ENCODE data around the gene ITGA3.
"Not testable (repeated sequence)": the region's sequence is repeated elsewhere in the genome, so short reads cannot be mapped to it uniquely, and the experiment has no call there.

The ITGA3 gene

GRCh38 chr17:50035421-50035879 lies 20.5 kb upstream of the ITGA3 start:
- no peak for DNase-seq (ENCODE audit: low read depth, low spot score)

DNA sequence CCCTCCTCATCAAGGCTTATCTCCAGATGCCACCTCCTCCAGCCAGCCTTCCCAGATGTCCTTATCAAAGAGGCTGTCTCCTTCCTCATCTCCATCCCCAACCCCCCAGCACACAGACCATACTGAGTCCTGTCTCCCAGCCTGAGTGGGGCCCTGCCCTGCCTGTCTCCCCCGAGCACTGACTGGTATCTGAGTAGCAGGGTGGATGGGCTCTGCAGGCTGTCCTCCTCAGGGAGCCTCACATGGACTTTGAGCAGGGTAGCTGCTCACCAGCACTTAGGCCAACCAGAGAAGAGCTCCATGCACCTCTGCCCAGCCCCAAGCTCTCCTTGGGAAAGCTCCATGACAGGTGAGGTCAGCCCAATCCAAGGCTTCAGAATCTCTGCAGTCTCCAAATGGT lies 20.0 kb upstream of the ITGA3 start:
- DNase-seq (ENCODE audit: low read depth, low spot score): no peak

DNA sequence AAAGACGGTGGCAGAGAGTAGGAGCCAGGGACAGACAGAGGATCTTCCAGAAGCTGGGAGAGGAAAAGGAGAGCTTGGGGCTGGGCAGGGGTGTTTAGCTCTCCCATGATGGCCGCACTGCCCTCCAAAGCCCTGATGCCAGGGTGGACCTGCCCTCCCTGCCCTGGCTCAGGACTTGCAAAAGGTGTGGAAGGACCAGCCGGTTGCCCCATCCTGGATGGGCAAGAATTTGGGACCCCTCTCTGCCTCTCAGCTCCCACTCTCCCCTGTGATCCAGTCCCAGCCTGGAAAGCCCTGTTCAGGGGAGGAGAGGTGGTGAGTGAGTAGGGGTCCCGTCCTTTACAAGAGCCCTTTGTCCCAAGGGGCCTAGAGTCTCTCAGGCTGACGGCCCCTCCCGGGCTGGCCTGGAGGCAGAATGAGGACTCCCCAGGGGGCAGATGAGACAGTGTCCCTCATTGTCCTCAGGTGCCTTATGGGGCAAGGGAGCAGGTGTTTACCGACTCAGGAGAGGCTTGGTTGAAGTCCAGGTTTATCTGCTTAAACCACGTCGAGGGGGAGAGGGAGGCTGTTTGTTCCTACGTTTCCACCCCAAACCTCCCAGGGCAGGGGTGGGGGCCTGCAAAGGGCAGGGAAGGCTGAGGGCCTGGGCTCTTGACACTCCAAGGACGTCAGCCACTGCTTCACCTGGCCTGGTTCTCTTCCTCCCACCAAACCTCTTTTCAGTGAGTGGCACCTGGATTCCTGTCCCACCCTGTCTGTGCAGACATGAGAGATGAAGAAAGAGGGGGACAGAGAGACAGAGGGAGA lies 19.3 kb upstream of the ITGA3 start:
- DNase-seq (ENCODE audit: low read depth, low spot score): no peak

DNA sequence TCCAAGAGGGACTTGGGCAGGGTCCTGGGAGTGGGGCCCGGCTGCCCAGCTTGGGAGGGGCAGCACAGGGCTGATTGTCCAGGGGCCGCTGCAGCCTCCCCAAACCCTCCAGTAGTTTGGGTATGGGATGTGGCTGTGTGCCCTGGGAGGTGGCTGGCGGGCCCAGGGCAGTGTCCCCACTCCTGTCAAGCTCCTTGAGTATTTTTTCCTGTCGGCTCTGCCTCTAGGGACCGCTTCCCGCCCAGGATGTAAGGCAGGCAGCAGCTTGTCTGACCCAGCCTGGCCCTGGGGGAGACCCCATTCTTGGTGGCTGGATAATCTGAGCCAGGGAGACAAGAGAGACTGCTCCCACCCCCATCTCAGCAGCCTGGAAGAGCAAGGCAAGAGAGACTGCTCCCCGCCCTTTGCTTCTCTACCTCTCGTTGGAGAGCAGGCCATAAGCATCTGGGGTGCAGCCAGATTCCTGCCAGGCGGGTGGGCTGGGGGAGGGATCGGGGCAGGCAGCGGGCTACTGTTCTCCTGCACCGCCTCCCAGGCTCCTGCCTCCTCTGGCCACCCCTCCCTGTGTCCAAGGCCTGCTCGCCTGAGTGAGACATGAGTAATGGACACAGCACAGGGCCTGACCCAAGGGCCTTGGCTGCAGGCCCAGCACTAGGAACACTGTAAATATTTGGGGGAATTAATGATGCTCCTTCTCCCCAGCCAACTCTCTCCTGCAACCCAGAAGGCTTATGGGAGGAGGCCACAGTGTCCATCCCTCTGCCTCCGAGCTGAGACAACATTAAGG lies 18.4 kb upstream of the ITGA3 start:
- no peak for DNase-seq (ENCODE audit: low read depth, low spot score)

- no peak for DNase-seq (ENCODE audit: low read depth, low spot score)
These were observed 16.9 kb upstream of the ITGA3 start for GRCh38 chr17:50039058-50039457.

DNA sequence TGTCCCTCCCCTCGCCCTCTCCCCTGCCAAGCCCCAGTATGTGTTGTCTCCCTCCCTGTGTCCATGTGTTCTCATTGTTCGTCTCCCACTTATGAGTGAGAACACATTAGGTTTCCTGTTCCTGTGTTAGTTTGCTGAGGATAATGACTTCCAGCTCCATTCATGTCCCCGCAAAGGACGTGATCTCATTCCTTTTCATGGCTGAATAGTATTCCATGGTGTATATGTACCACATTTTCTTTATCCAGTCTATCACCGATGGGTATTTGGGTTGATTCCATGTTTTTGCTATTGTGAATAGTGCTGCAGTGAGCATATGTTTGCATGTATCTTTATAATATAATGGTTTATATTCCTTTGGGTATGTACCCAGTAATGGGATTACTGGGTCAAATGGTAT lies 15.4 kb upstream of the ITGA3 start:
- not testable (repeated sequence) for DNase-seq (ENCODE audit: low read depth, low spot score)

- no peak for DNase-seq (ENCODE audit: low read depth, low spot score)
These were observed 13.7 kb upstream of the ITGA3 start for GRCh38 chr17:50042211-50042610.

- DNase-seq (ENCODE audit: low read depth, low spot score): no peak
These were observed 12.4 kb upstream of the ITGA3 start for GRCh38 chr17:50043290-50044148.

DNA sequence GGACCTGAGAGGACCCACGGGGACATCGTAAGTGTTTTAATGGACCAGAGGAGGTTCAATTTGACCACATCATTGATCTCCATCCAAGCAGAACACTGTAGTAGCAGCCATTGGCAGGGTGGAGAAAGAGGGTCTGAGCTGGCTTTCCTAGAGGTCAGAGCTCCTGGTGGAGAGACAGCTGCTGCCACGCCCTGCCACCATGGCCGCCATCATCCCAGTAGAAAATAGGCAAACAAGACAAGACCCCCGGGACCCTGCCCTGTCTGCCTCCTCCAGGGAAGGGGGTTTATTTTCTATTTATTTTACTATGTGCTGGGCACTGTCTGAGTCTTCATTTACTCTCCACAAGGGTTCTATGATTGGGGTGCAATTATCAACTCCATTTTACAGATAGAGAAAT lies 11.4 kb upstream of the ITGA3 start:
- no peak for DNase-seq (ENCODE audit: low read depth, low spot score)

DNA sequence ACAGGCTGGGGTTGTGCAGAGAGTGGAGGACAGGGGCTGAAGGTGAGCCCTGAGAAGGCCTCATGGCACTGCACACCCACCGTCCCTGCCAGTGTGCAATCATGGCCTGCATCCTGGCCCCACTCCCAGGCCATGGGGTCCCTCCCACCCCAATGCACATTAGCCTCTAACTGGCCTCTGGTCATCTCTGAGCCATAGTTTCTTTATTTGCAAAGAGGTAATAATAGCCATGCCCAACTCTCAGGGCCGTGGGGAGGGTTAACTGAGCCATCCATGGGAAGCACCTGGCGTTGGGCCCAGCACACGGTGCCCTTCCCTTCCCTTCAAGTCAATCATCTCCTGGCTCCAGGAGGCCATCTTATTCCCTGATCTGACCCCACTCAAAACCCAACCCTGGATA lies 10.8 kb upstream of the ITGA3 start:
- DNase-seq (ENCODE audit: low read depth, low spot score): no peak

- no peak for DNase-seq (ENCODE audit: low read depth, low spot score)
These were observed 9.7 kb upstream of the ITGA3 start for GRCh38 chr17:50046179-50046578.

- no peak for DNase-seq (ENCODE audit: low read depth, low spot score)
These were observed 9.2 kb upstream of the ITGA3 start for GRCh38 chr17:50046667-50047066.

GRCh38 chr17:50047083-50047482 lies 8.8 kb upstream of the ITGA3 start:
- no peak for DNase-seq (ENCODE audit: low read depth, low spot score)

GRCh38 chr17:50047488-50048126 lies 8.3 kb upstream of the ITGA3 start:
- DNase-seq (ENCODE audit: low read depth, low spot score): no peak

DNA sequence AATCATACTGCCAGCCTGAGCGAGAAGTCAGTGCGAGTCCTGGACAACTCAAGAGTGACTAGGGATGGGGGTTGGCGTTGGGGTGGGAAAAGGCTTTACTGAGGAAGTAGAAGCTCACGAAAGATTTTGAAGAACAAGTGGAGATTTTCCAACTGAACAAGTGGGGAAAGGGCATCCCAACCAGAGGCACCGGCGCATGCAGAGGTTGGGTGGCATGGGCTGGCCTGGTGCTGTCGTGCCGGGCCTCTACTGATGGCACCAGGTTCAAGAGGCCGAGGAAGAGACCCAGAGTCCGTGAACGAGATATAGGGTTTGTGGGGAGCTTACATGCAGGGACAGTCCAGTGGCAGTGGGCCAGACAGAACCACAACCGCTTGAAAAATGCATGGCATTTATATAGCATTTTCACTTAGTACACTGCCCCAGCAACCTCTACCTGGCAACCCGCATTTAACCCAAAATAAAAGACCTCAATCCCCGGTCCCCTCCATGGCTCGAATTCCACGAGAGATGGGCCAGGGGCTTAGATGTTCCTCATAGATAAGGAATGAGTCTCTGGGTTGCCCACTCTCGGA lies 7.7 kb upstream of the ITGA3 start:
- DNase-seq (ENCODE audit: low read depth, low spot score): no peak

DNA sequence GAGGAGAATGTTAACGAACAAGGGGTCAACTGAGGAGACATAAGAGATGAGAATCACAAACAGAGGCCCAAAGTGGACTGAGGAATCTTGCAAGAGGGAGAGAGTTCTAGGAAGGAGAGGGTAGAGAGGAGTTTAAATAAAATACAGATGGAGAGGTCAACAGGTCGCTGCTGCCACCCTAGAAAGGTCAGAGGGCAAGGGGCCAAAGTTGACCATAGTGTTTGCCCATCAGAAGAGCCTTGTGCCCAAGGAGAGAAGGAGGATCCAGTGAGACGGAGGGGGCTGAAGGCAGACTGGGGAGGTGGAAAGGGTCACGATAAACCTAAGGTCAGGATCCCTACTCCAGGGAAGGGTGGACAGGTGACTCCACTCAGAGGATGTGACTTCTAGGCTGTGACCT lies 6.9 kb upstream of the ITGA3 start:
- no peak for DNase-seq (ENCODE audit: low read depth, low spot score)

DNA sequence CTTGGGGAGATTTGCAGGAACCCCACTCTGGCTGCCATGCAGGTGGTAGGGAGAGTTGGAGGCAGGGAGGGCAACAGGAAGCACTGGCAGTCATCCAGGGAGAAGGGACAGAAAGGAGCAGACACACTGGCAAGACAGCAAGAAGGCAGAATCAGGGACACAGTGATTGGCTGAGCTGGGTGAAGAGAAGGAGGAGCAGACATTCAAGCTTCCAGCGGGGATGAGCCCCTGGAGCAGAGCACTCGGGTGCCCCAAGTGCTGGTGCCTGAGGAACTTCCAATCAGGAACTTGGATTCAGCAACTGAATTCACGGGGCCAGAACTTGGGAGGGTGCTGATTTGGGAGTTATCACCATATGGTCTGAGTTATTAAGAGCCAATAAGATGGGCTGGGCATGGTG lies 6.3 kb upstream of the ITGA3 start:
- DNase-seq (ENCODE audit: low read depth, low spot score): no peak

DNA sequence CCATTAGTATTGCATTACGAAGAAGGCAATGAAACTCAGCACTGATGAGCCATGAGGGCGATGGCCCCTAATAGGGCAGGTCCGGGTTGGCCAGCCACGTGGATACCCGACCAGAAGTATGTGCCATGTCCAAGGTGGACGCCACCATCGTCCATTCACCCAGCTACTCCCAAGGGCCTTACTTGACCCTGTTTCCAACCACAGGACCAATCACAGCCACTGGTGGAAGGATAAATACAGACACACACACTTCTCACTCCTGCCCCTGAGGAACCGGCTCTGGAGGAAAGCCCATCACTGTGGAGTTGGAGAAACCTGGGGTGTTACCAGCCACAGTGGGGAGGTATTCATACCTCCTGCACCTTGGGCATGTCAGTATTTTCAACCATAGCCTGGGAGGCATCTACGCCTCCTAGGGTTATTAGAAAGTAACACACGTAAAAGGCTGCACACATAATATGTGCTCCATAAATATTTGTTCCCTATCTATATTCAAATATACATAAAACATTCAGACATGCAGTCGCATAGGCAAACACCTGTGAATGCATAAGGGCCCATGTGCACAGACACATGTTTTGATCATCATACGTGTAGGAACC lies 5.4 kb upstream of the ITGA3 start:
- DNase-seq (ENCODE audit: low read depth, low spot score): no peak

DNA sequence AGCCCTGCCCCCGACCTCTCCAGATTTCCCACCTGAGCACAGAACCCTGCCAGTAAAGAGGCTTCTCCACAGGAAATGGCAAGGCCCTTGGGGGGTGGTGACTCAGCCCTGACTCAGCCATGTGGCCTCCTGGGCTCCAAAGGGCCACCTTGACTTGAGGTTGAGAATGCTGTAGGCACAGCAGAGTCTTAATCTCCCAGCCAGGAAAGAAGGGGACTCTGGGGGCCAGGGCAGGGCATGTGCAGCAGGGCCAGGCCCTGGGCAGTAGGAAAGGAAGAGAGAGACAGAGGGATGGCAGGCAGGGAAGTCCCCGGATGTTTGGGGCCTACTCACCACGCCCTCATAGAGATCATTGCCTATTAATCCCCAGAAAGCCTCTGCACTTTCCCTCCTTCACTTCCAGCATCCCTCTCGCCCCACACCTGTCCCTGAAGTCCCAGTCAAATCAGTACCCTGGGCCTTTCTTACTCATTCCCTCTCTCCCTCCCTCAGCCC lies 4.8 kb upstream of the ITGA3 start:
- no peak for DNase-seq (ENCODE audit: low read depth, low spot score)

GRCh38 chr17:50051606-50052005 lies 4.3 kb upstream of the ITGA3 start:
- no peak for DNase-seq (ENCODE audit: low read depth, low spot score)

Data from iPS DF 19.7 (cell line).